Activated CD8-positive, alpha-beta memory T cell treated with anti-CD3 and anti-CD28 coated beads, Interleukin-2, amount 10 ng/mL, durations not matched to agents 7 days and 5 days (primary cell): ENCODE results near the gene ATG5. TPM values are rescaled to one million over a fixed set of nuclear protein-coding genes. Genes with fewer than 3 reads are reported as not detected.
"Not testable (repeated sequence)": the region's sequence is repeated elsewhere in the genome, so short reads cannot be mapped to it uniquely, and the experiment has no call there.

Experiments
- ATAC-seq: fragments of 150-1000 bp; cut with Tn5 transposase; one replicate; pipeline ENCODE4 v1.10.0; 2021; ENCODE audit warnings: moderate library complexity
- CTCF ChIA-PET: fragments of 350-600 bp; sonication (Branson Sonifier 250); formaldehyde crosslinking; loops from one replicate; lab custom pipeline; 2021; ENCODE audit warnings: antibody characterized with exemption; lab: Charles Lee
- DNase-seq: peaks from one replicate; pipeline ENCODE4 v3.0.0-alpha.2; 2020
- H3K27ac Mint-ChIP-seq: one replicate; pipeline ENCODE4 v1.8.0; 2021; ENCODE audit warnings: mild to moderate bottlenecking, mixed read lengths
- H3K27me3 Mint-ChIP-seq: one replicate; pipeline ENCODE4 v1.8.0; 2021; ENCODE audit warnings: mixed read lengths
- H3K36me3 Mint-ChIP-seq: one replicate; pipeline ENCODE4 v1.8.0; 2021; ENCODE audit warnings: mild to moderate bottlenecking, mixed read lengths
- H3K4me1 Mint-ChIP-seq: one replicate; pipeline ENCODE4 v1.8.0; 2021; ENCODE audit warnings: mixed read lengths
- H3K4me3 Mint-ChIP-seq: one replicate; pipeline ENCODE4 v1.8.0; 2021; ENCODE audit warnings: mild to moderate bottlenecking, moderate library complexity, mixed read lengths
- H3K9me3 Mint-ChIP-seq: one replicate; pipeline ENCODE4 v1.8.0; 2022; ENCODE audit warnings: low read depth, mixed read lengths
- total RNA-seq, 2 experiments: library from RNA; stranded (reverse); gene quantifications; one replicate each; pipeline ENCODE4 v1.2.3, GENCODE V29; 2021

The ATG5 gene
- total RNA-seq, 2 experiments from 2014 or later, result 42.6 to 43.0 TPM

DNA sequence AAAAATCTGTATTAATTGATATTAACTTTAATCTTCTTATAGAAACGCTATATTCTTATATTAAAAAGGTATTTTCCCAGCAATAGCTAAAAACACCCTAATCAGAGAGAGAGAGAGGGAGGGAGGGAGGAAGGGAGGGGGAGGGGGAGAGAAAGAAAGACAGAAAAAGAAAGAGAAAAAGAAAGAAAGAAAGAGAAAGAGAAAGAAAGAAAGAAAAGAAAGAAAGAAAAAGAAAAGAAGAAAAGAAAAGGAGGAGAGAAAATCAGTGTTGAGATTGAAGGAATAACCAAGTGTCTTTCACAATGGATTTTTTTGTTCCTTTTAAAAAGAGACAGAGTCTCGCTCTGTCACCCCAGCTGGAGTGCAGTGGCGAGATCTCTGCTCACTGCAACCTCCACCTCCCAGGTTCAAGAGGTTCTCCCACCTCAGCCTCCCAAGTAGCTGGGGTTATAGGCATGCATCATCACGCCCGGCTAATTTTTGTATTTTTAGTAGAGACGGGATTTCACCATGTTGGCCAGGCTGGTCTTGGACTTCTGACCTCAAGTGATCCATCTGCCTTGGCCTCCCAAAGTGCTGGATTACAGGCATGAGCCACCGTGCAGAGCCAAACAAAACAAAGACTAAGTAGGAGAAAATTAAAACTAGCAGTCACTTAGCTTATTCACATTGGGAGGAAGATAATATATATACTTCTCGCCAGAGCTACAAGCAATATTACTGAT lies 73.9 kb downstream of the ATG5 start:
- not testable (repeated sequence) for H3K27me3 Mint-ChIP-seq, H3K27ac Mint-ChIP-seq, DNase-seq, H3K4me3 Mint-ChIP-seq, ATAC-seq, H3K9me3 Mint-ChIP-seq
- Mint-ChIP-seq H3K36me3 (peaks cover 15% of the 10 kb centered on the region), H3K4me1 (peaks cover 23% of the 10 kb centered on the region)
- CTCF ChIA-PET, result interaction anchor here (0.9 to 1.2 kb wide), 2 partner anchors 111 to 369 kb away, joined by 3 to 4 read pairs; no protein-coding TSS in a partner anchor

DNA sequence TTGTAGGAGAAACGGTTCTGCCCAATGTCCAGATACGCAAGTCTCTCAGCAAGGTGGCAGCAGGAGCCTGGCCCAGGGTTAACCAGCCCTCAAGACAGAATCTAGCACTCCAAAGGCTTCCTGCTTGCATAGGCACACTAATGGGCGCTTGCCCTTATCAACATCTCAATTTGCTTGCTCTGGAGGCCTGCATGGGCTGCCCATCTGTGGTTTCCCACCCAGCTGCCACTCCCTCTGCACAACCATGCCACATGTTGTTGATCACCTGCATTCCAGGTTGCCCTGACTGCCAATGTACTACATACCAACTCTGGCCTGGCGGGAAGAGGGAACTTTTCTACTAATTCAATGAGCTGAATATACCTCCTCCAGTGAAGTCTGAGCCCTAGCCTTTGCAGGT lies 74.6 kb downstream of the ATG5 start:
- DNase-seq (no peak), ATAC-seq (no peak)
- H3K27me3 Mint-ChIP-seq, result no peaks in the 10 kb centered on the region
- CTCF ChIA-PET, result no interaction called here
- H3K4me1 Mint-ChIP-seq, result peaks cover 26% of the 10 kb centered on the region
- no peak overlapping the region for H3K27ac Mint-ChIP-seq
- H3K4me3 Mint-ChIP-seq, result no peak overlapping the region
- no peaks in the 10 kb centered on the region for H3K9me3 Mint-ChIP-seq
- H3K36me3 Mint-ChIP-seq, result peaks cover 17% of the 10 kb centered on the region

DNA sequence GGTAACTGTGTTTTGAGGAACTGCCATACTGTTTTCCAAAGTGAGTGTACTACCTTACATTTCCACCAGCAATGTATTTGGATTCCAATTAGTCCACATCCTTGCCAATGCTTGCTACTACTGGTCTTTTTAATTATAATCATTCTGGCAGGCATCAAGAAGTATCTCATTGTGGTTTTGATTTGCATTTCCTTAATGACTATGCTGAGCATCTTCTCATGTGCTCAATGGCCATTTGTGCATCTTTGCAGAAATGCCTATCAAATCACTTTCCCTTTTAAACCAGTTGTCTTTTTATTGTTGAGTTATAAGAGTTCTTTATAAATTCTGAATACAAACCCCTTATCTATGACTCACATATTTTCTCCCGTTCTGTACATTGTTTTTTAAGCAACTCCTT lies 75.9 kb downstream of the ATG5 start:
- Mint-ChIP-seq H3K27me3 (no peaks in the 10 kb centered on the region), H3K27ac (no peak overlapping the region), H3K36me3 (peaks cover 22% of the 10 kb centered on the region), H3K4me1 (peaks cover 36% of the 10 kb centered on the region), H3K9me3 (no peaks in the 10 kb centered on the region), H3K4me3 (no peak overlapping the region)
- CTCF ChIA-PET, result no interaction called here
- ATAC-seq (no peak), DNase-seq (no peak)

DNA sequence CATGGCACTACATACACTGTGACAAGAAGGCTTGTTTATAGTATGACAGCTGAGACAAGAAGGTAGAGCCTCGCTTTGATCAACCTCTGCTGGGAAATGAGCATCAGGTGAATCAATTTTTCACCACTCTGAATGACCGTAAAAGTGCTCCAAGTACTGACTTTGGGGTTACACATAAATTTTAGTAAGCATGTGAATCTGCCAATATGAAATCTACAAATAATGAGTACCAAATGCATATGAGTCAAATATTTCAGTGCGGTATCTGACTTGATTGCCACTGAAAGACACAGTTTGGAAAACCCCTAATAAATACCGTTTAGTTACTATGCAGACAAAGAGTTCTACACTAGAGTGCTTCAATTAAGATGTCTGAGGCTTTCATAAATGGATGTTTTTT lies 77.8 kb downstream of the ATG5 start:
- peaks cover 33% of the 10 kb centered on the region for H3K36me3 Mint-ChIP-seq
- H3K4me3 Mint-ChIP-seq, result peak overlapping the region; percentile 26
- ATAC-seq (peak; percentile 45), DNase-seq (no peak)
- no peak overlapping the region for H3K27ac Mint-ChIP-seq
- no peaks in the 10 kb centered on the region for H3K27me3 Mint-ChIP-seq
- CTCF ChIA-PET, result no interaction called here
- no peaks in the 10 kb centered on the region for H3K9me3 Mint-ChIP-seq
- peaks cover 41% of the 10 kb centered on the region for H3K4me1 Mint-ChIP-seq

DNA sequence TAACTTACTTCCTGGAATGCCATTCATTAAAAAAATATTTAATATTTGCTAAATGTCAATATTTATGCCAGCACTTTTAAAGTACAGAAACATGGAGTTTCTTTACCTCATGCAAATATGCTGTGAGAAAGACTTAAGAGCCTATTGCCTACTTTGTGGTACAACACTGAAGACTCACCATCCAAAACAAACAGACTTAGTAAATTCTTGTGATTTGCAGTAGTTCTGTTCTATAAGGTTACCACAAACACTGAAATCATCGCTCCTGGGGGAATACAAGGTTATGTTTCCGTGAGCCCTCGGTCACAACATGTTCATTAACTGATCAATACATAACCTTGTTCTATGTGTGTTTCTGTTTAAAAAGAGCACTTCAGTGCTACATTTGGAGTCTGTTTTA lies 78.3 kb downstream of the ATG5 start:
- H3K9me3 Mint-ChIP-seq, result no peaks in the 10 kb centered on the region
- ATAC-seq, result no peak
- peak overlapping the region; percentile 26 for H3K4me3 Mint-ChIP-seq
- peaks cover 41% of the 10 kb centered on the region for H3K4me1 Mint-ChIP-seq
- peak overlapping the region; percentile 48 for H3K27ac Mint-ChIP-seq
- CTCF ChIA-PET, result no interaction called here
- no peak for DNase-seq
- peaks cover 36% of the 10 kb centered on the region for H3K36me3 Mint-ChIP-seq
- H3K27me3 Mint-ChIP-seq, result no peaks in the 10 kb centered on the region

DNA sequence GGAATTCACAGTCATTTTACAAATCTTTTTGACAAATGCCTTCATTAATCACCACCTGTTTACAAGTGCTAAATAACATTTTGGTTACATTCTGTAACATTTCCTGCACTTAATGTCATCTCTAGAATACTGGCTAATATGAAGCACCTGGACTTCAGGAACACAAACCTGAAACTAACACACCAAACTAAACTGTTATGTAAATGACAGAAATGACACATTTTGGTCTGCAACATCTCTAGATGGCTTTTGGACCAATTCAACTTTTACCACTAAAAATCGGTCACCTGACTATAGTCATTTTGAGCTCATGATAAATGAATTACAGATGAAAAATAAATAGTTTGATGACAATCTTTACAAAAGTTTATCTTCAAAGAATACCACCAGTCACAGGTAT lies 80.6 kb downstream of the ATG5 start:
- ATAC-seq (peak; percentile 39), DNase-seq (no peak)
- Mint-ChIP-seq H3K27ac (no peak overlapping the region), H3K9me3 (no peaks in the 10 kb centered on the region), H3K27me3 (no peaks in the 10 kb centered on the region), H3K36me3 (peaks cover 46% of the 10 kb centered on the region), H3K4me3 (no peak overlapping the region), H3K4me1 (peaks cover 35% of the 10 kb centered on the region)
- CTCF ChIA-PET, result interaction anchor here (0.6 kb wide), 1 partner anchor 1794 kb away, joined by 3 read pairs; no protein-coding TSS in a partner anchor

DNA sequence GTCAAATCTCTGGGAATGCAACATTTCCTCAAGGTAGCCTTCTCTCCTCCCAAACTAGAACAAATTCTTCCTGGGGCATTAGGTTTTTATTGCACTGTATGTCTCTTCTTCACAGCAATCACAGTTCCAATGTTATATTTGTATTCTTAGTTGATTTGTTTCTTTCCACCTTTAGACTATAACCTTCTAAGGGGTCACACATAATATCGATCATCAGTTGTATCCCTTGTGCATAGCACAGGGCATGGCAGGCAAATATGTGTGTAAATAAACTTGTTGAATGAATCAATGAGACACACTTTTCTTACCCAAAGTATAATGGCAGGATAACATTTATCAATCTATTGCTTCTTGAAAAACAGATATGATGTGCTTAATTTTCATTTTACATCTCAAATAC lies 81.0 kb downstream of the ATG5 start:
- no peak overlapping the region for H3K27ac Mint-ChIP-seq
- no peaks in the 10 kb centered on the region for H3K27me3 Mint-ChIP-seq
- H3K4me3 Mint-ChIP-seq, result no peak overlapping the region
- CTCF ChIA-PET, result no interaction called here
- H3K9me3 Mint-ChIP-seq, result no peaks in the 10 kb centered on the region
- H3K36me3 Mint-ChIP-seq, result peaks cover 47% of the 10 kb centered on the region
- DNase-seq (no peak), ATAC-seq (no peak)
- peaks cover 31% of the 10 kb centered on the region for H3K4me1 Mint-ChIP-seq

DNA sequence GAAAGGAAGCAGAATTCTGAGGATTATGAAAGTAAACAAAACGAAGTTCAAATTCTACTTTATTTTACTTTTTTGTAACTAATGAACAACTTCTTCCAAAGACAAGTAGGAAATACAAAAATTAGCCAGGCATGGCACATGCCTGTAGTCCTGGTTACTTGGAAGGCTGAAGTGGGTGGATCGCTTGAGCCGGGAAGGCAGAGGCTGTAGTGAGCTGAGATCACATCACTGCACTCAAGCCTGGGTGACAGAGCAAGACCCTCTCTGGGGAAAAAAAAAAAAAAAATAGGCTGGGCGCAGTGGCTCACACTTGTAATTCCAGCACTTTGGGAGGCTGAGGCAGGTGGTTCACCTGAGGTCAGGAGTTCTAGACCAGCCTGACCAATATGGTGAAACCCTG lies 82.3 kb downstream of the ATG5 start:
- Mint-ChIP-seq H3K4me3 (no peak overlapping the region), H3K9me3 (no peaks in the 10 kb centered on the region), H3K4me1 (peaks cover 28% of the 10 kb centered on the region), H3K27me3 (no peaks in the 10 kb centered on the region), H3K27ac (no peak overlapping the region), H3K36me3 (peaks cover 51% of the 10 kb centered on the region)
- CTCF ChIA-PET, result no interaction called here
- DNase-seq (no peak), ATAC-seq (no peak)

DNA sequence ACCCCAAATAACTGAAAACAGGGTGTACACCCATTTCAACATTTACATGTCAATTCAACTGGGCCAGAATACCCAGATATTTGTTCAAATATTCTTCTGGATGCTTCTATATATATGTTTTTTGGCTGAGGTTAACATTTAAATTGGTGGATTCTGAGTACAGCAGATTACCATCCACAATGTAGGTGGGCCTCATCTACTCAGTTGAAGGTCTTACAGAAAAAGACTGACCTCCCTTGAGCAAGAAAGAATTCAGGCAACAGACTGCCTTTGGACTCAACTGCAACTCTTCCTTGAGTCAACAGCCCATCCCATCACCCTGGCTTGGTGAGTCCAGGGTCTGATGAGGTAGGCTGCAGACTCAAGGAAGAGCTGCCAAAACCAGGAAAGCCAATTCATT lies 84.1 kb downstream of the ATG5 start:
- DNase-seq (no peak), ATAC-seq (no peak)
- CTCF ChIA-PET, result no interaction called here
- H3K36me3 Mint-ChIP-seq, result peaks cover 48% of the 10 kb centered on the region
- H3K4me1 Mint-ChIP-seq, result peaks cover 18% of the 10 kb centered on the region
- H3K4me3 Mint-ChIP-seq, result no peak overlapping the region
- no peak overlapping the region for H3K27ac Mint-ChIP-seq
- H3K9me3 Mint-ChIP-seq, result no peaks in the 10 kb centered on the region
- no peaks in the 10 kb centered on the region for H3K27me3 Mint-ChIP-seq

DNA sequence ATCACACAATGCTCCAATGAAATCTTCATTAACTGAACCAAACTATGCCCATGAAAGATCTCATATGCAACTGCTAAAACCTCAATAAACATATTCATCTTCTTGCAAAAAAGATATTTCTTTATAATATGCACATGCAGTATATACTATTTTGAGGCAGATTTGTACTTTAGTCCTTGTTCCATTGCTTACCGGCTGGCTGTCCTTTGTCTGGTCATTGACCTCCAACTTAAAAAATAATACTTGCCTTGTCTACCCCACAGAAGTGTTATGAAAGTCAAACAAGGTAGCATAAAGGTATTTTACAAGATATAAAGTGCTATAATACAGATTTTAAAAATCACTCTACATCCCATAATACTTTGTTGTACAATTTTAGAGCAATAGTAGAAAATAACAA lies 88.3 kb downstream of the ATG5 start:
- Mint-ChIP-seq H3K9me3 (peaks cover 3% of the 10 kb centered on the region), H3K4me1 (no peaks in the 10 kb centered on the region), H3K27ac (no peak overlapping the region), H3K36me3 (peaks cover 56% of the 10 kb centered on the region), H3K4me3 (no peak overlapping the region), H3K27me3 (no peaks in the 10 kb centered on the region)
- CTCF ChIA-PET, result no interaction called here
- ATAC-seq (no peak), DNase-seq (no peak)

DNA sequence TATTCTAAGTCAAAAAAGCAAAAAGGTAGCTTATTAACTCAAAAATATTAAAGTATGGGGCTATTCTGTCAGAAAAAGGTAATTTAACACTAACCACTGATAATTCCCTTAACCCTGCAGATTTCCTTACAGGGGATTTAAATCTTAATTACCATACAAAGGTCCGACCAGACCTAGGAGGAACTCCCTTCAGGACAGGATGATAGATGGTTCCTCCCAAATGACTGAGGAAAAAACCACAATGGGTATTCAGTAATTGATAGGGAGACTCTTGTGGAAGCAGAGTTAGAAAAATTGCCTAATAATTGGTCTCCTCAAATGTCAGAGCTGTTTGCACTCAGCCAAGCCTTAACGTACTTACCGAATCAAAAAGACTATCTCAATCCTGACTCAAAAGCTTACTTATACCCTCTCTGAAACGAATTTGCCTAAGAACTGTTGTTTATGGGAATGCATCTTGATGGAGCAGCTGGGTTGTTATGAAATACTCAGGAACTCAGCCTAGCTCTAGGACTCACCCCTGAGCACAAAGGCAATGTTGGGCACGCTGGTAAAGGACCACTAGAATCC lies 95.6 kb downstream of the ATG5 start:
- H3K9me3 Mint-ChIP-seq, CTCF ChIA-PET, ATAC-seq, H3K27ac Mint-ChIP-seq, DNase-seq, H3K4me3 Mint-ChIP-seq, H3K27me3 Mint-ChIP-seq: not testable (repeated sequence)
- Mint-ChIP-seq H3K4me1 (peaks cover 22% of the 10 kb centered on the region), H3K36me3 (peaks cover 33% of the 10 kb centered on the region)

DNA sequence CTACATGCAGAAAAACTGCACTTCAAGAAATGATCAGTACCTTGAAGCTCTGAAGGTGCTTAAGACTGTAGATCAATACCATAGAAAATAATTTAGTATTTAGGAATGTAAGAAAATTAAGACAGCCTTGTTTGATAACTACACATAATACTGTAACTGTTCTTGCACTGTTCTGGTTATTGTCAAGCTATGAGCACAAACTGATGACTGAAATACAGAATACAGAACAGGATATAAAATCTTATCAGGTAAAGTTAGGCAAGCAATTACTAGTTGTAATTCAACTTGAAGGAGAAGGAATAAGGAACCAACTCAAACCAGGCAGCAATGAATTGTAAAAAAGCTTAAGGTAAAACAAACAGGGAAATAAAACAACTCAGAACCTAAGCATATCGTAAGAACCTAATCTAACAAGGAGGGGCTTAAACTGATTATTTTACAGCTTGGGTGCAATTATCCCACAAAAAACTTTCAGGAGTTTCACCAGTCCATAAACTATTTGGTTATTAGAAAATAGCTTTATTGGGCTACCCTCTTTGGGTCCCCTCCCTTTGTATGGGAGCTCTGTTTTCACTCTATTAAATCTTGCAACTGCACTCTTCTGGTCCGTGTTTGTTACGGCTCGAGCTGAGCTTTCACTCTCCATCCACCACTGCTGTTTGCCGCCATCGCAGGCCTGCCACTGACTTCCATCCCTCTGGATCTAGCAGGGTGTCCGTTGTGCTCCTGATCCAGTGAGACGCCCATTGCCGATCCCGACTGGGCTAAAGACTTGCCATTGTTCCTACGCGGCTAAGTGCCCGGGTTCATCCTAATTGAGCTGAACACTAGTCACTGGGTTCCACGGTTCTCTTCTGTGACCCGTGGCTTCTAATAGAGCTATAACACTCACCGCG lies 97.7 kb downstream of the ATG5 start:
- H3K27ac Mint-ChIP-seq, result no peak overlapping the region
- H3K27me3 Mint-ChIP-seq, result no peaks in the 10 kb centered on the region
- DNase-seq (no peak), ATAC-seq (no peak)
- no peak overlapping the region for H3K4me3 Mint-ChIP-seq
- peaks cover 21% of the 10 kb centered on the region for H3K36me3 Mint-ChIP-seq
- peaks cover 35% of the 10 kb centered on the region for H3K4me1 Mint-ChIP-seq
- H3K9me3 Mint-ChIP-seq, result no peaks in the 10 kb centered on the region
- CTCF ChIA-PET, result interaction anchor here (1.0 to 1.3 kb wide), 5 partner anchors 13 to 111 kb away, joined by 3 to 4 read pairs (median 3); no protein-coding TSS in a partner anchor

DNA sequence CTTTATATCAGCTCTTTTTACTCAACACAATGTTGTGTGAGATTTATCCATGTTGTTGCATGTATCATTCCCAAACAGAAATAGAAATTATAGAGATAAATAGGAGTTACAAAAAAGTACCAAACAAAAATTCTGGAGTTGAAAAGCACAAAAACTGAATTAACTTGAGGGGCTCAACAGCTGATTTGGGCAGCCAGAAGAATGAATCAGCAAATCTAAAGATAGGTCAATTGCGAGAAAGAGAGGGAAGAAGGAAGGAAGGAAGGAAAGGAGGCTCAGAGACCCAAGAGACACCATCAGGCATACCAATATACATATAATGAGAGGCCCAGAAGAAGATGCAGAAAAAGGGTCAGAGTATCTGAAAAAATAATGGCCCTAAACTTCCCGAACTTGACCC lies 98.9 kb downstream of the ATG5 start:
- Mint-ChIP-seq H3K4me1 (peaks cover 41% of the 10 kb centered on the region), H3K36me3 (peaks cover 21% of the 10 kb centered on the region), H3K4me3 (no peak overlapping the region), H3K27me3 (no peaks in the 10 kb centered on the region), H3K27ac (no peak overlapping the region), H3K9me3 (no peaks in the 10 kb centered on the region)
- no peak for DNase-seq
- ATAC-seq, result no peak
- CTCF ChIA-PET, result no interaction called here
